Neuronal stem cell (in vitro differentiated cells): ENCODE results near the gene PLCXD1.

ENCODE experiments used
- DNase-seq: peaks from one replicate; pipeline ENCODE4 v3.0.0-alpha.2; 2013; ENCODE audit warnings: low spot score
- H2AFZ ChIP-seq: one replicate; pipeline ENCODE4 v1.6.1; 2013; ENCODE audit warnings: mild to moderate bottlenecking, low read length, inconsistent platforms
- H2AK5ac ChIP-seq: 2 replicates; pipeline ENCODE4 v1.6.1; 2013; ENCODE audit warnings: low read depth, mild to moderate bottlenecking, inconsistent platforms, low read length, moderate library complexity, mixed read lengths
- H2BK120ac ChIP-seq: 2 replicates; pipeline ENCODE4 v1.6.1; 2013; ENCODE audit warnings: low read depth, mild to moderate bottlenecking, inconsistent platforms, low read length, moderate library complexity, mixed read lengths
- H2BK12ac ChIP-seq: one replicate; pipeline ENCODE4 v1.6.1; 2013; ENCODE audit warnings: low read length, inconsistent platforms
- H2BK15ac ChIP-seq: 2 replicates; pipeline ENCODE4 v1.6.1; 2013; ENCODE audit warnings: mild to moderate bottlenecking, low read length, inconsistent platforms, mixed read lengths
- H2BK5ac ChIP-seq: one replicate; pipeline ENCODE4 v1.6.1; 2013; ENCODE audit warnings: inconsistent platforms, mild to moderate bottlenecking, low read length, moderate library complexity
- H3K14ac ChIP-seq: one replicate; pipeline ENCODE4 v1.6.1; 2013; ENCODE audit warnings: low read length, inconsistent platforms
- H3K18ac ChIP-seq: 2 replicates; pipeline ENCODE4 v1.6.1; 2013; ENCODE audit warnings: low read length, inconsistent platforms
- H3K23ac ChIP-seq: 2 replicates; pipeline ENCODE4 v1.6.1; 2013; ENCODE audit warnings: low read depth, mild to moderate bottlenecking, mixed read lengths, low read length, inconsistent platforms; ENCODE audit not compliant: poor library complexity
- H3K27ac ChIP-seq: replicated peaks from 3 replicates; pipeline ENCODE4 v1.5.1; 2013; ENCODE audit warnings: low read length, inconsistent platforms
- H3K27me3 ChIP-seq, 3 experiments: 2 replicates each; pipeline ENCODE4 v1.6.1; 2013; ENCODE audit warnings: low read length in 3 of 3, mild to moderate bottlenecking in 2 of 3, inconsistent platforms in 1 of 3, low read depth in 1 of 3, mixed read lengths in 1 of 3, moderate library complexity in 1 of 3; ENCODE audit not compliant: control insufficient read depth in 3 of 3, insufficient read depth in 3 of 3
- H3K36me3 ChIP-seq, 2 donors: replicated peaks in 1 of 2; 2 replicates each; pipeline ENCODE4 v1.6.1; 2013; ENCODE audit warnings: low read length in 2 of 2; ENCODE audit not compliant: control insufficient read depth in 2 of 2, insufficient read depth in 2 of 2
- H3K4ac ChIP-seq: 2 replicates; pipeline ENCODE4 v1.6.1; 2013; ENCODE audit warnings: inconsistent platforms, mild to moderate bottlenecking, low read length, moderate library complexity
- H3K4me1 ChIP-seq, 2 donors: 1 replicate in 1 of 2; 2 replicates in 1 of 2; pipeline ENCODE4 v1.6.1; 2013; ENCODE audit warnings: low read length in 2 of 2, low read depth in 1 of 2; ENCODE audit not compliant: control insufficient read depth in 2 of 2, insufficient read depth in 1 of 2
- H3K4me2 ChIP-seq: one replicate; pipeline ENCODE4 v1.6.1; 2013; ENCODE audit warnings: mild to moderate bottlenecking, low read length, inconsistent platforms; ENCODE audit not compliant: insufficient read depth, poor library complexity, severe bottlenecking
- H3K4me3 ChIP-seq, 2 donors: 2 replicates each; pipeline ENCODE4 v1.5.1; 2013; ENCODE audit warnings: low read length in 2 of 2, mild to moderate bottlenecking in 2 of 2, inconsistent platforms in 1 of 2, moderate library complexity in 1 of 2
- H3K79me1 ChIP-seq: one replicate; pipeline ENCODE4 v1.6.1; 2013; ENCODE audit warnings: low read depth, mild to moderate bottlenecking, inconsistent platforms, low read length, moderate library complexity
- H3K9ac ChIP-seq: one replicate; pipeline ENCODE4 v1.6.1; 2013; ENCODE audit warnings: mild to moderate bottlenecking, low read depth, low read length, inconsistent platforms; ENCODE audit not compliant: poor library complexity
- H3K9me3 ChIP-seq, 2 donors: replicated peaks in 1 of 2; 2 replicates each; pipeline versions ENCODE3 to v1.6.1; 2013; ENCODE audit warnings: low read length in 2 of 2, mild to moderate bottlenecking in 2 of 2, inconsistent platforms in 1 of 2, low read depth in 1 of 2, mixed read lengths in 1 of 2, moderate library complexity in 1 of 2; ENCODE audit not compliant: control insufficient read depth in 2 of 2, insufficient read depth in 1 of 2
- H4K8ac ChIP-seq: one replicate; pipeline ENCODE4 v1.6.1; 2013; ENCODE audit warnings: low read depth, mild to moderate bottlenecking, inconsistent platforms, low read length, moderate library complexity
- H4K91ac ChIP-seq: one replicate; pipeline ENCODE4 v1.6.1; 2013; ENCODE audit warnings: low read length, low read depth, mild to moderate bottlenecking, inconsistent platforms; ENCODE audit not compliant: poor library complexity
- WGBS, 2 donors: extraction: QIAGEN DNeasy Blood & Tissue Kit; methylation state at CpG; one replicate each; pipeline ENCODE4 v1.1.7; 2013; ENCODE audit warnings: missing lambda C conversion rate in 2 of 2, mixed read lengths in 1 of 2; ENCODE audit not compliant: insufficient read length in 2 of 2, insufficient replicate concordance in 1 of 2; ENCODE audit errors: extremely low coverage in 2 of 2; 5-methylcytosine and 5-hydroxymethylcytosine counted together

Gene PLCXD1

DNA sequence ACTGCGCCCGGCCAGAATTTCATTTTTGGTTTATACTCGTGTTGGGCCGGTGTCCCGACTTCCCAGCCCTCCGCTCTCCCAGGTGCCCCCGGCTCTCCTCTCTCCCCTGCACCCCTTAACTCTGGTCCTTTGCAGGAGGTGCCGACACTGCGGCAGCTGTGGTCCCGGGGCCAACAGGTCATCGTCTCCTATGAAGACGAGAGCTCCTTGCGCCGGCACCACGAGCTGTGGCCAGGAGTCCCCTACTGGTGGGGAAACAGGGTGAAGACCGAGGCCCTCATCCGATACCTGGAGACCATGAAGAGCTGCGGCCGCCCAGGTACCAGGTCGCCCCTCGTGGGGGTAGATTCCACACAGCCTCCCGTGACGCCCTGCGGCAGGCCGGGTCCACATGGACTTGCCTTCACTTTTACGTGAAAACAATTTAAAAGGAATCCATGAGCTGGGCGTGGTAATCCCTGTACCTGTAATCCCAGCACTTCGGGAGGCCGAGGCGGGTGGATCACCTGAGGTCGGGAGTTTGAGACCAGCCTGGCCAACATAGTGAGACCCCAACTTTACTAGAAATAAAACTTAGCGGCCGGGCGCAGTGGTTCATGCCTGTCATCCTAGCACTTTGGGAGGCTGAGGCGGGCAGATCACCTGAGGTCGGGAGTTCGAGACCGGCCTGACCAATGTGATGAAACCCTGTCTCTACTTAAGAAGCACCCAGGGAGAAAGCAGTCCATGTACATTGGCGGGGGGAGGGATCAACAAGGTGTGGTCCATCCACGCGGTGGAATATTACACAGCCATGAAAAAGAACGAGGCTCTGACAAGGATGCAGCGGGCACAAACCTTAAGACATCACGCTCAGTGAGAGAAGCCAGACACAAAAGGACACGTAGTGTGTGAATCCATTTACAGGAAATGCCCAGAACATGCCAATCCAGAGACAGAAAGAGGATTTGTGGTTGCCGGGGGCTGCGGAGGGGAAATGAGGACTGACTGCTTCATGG lies 12.0 kb downstream of the PLCXD1 start:
- H3K36me3 ChIP-seq: peaks cover 45 to 74% of the 10 kb centered on the region in 2 donors
- no CpG with 5 or more reads among the region's 47 CpGs for WGBS, 2 donors

GRCh38 chrX:295136-295535 lies 14.0 kb downstream of the PLCXD1 start:
- Histone ChIP-seq H2BK120ac (no peak overlapping the region), H3K79me1 (no peaks in the 10 kb centered on the region), H4K8ac (no peak overlapping the region), H2BK5ac (no peak overlapping the region), H2AFZ (no peak overlapping the region), H3K4me2 (no peak overlapping the region), H3K18ac (no peak overlapping the region), H2BK15ac (no peak overlapping the region), H3K36me3 (peaks cover 45 to 72% of the 10 kb centered on the region in 2 donors), H3K4me3 (no peak overlapping the region), H3K9ac (no peak overlapping the region), H3K23ac (no peak overlapping the region), H3K4ac (no peak overlapping the region), H4K91ac (no peak overlapping the region), H3K9me3 (peaks cover 10 to 21% of the 10 kb centered on the region in 2 donors), H3K27ac (no peak overlapping the region), H2BK12ac (no peak overlapping the region), H3K4me1 (no peaks in the 10 kb centered on the region), H2AK5ac (no peak overlapping the region), H3K27me3 (no peaks in the 10 kb centered on the region), H3K14ac (no peak overlapping the region)
- WGBS, 2 donors: no CpG with 5 or more reads among the region's 21 CpGs
- DNase-seq: no peak

More for the DNA sequence above, 12.0 kb downstream of the PLCXD1 start:
- no peaks in the 10 kb centered on the region for H3K27me3 ChIP-seq
- H3K4me1 ChIP-seq: no peaks in the 10 kb centered on the region
- no peak overlapping the region for H3K9ac ChIP-seq
- peaks cover 14 to 21% of the 10 kb centered on the region in 2 donors for H3K9me3 ChIP-seq
- no peak overlapping the region for H2BK12ac ChIP-seq
- no peak overlapping the region for H2BK15ac ChIP-seq
- no peak overlapping the region for H2BK120ac ChIP-seq
- no peak overlapping the region for H4K91ac ChIP-seq
- H3K4me2 ChIP-seq: no peak overlapping the region
- peak overlapping the region; percentile 56 for H3K14ac ChIP-seq
- no peak overlapping the region for H2BK5ac ChIP-seq
- H3K27ac ChIP-seq: no peak overlapping the region
- H3K18ac ChIP-seq: peak overlapping the region; percentile 17
- no peak overlapping the region for H3K23ac ChIP-seq
- DNase-seq: no peak
- no peak overlapping the region for H3K4ac ChIP-seq
- no peak overlapping the region for H2AFZ ChIP-seq
- H4K8ac ChIP-seq: peak overlapping the region; percentile 3
- peak overlapping the region in 1 of 2 donors; percentile 29 for H3K4me3 ChIP-seq
- H3K79me1 ChIP-seq: peaks cover 5% of the 10 kb centered on the region
- no peak overlapping the region for H2AK5ac ChIP-seq

DNA sequence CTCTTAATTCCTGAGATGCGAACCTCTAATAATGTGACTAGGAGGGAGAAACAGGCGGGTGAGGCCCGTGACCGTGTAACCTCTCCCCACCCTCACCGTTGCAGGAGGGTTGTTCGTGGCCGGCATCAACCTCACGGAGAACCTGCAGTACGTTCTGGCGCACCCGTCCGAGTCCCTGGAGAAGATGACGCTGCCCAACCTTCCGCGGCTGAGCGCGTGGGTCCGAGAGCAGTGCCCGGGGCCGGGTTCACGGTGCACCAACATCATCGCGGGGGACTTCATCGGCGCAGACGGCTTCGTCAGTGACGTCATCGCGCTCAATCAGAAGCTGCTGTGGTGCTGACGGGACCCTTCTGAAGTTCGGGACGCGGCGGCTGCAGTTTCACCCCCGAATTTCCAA lies 17.8 kb downstream of the PLCXD1 start:
- Histone ChIP-seq H2BK12ac (no peak overlapping the region), H3K4me3 (no peak overlapping the region), H2BK15ac (no peak overlapping the region), H3K14ac (no peak overlapping the region), H3K9ac (no peak overlapping the region), H4K8ac (no peak overlapping the region), H4K91ac (peak overlapping the region; percentile 40), H3K18ac (no peak overlapping the region), H2AK5ac (no peak overlapping the region), H3K27me3 (no peaks in the 10 kb centered on the region), H2AFZ (no peak overlapping the region), H3K4me2 (no peak overlapping the region), H3K27ac (no peak overlapping the region), H3K79me1 (no peaks in the 10 kb centered on the region), H3K4me1 (no peaks in the 10 kb centered on the region), H2BK5ac (no peak overlapping the region), H3K9me3 (peaks cover 2 to 7% of the 10 kb centered on the region in 2 donors), H2BK120ac (no peak overlapping the region), H3K23ac (no peak overlapping the region), H3K36me3 (peaks cover 37 to 68% of the 10 kb centered on the region in 2 donors), H3K4ac (no peak overlapping the region)
- DNase-seq: no peak
- WGBS, 2 donors: no CpG with 5 or more reads among the region's 36 CpGs

- WGBS, 2 donors: 100% methylated on average over 1 of the region's 8 CpGs; no CpG with 5 or more reads in 1 of the 2 donors
- H3K4me1 ChIP-seq: no peaks in the 10 kb centered on the region
Observed at GRCh38 chrX:300334-300733, 19.2 kb downstream of the PLCXD1 start.

More at GRCh38 chrX:300334-300733, 19.2 kb downstream of the PLCXD1 start:
- H3K4me2 ChIP-seq: no peak overlapping the region
- no peak overlapping the region for H3K4ac ChIP-seq
- no peak overlapping the region for H2BK120ac ChIP-seq
- H2BK5ac ChIP-seq: no peak overlapping the region
- no peak overlapping the region for H3K18ac ChIP-seq
- no peak overlapping the region for H2AFZ ChIP-seq
- no peak overlapping the region for H2BK15ac ChIP-seq
- H3K36me3 ChIP-seq: peaks cover 41 to 68% of the 10 kb centered on the region in 2 donors
- H3K9me3 ChIP-seq: peaks cover 7 to 8% of the 10 kb centered on the region in 2 donors
- no peak overlapping the region for H3K14ac ChIP-seq
- H4K91ac ChIP-seq: no peak overlapping the region
- no peaks in the 10 kb centered on the region for H3K27me3 ChIP-seq
- H3K4me3 ChIP-seq: no peak overlapping the region
- H4K8ac ChIP-seq: no peak overlapping the region
- H3K79me1 ChIP-seq: no peaks in the 10 kb centered on the region
- H3K23ac ChIP-seq: no peak overlapping the region
- H3K9ac ChIP-seq: no peak overlapping the region
- H2BK12ac ChIP-seq: no peak overlapping the region
- no peak overlapping the region for H3K27ac ChIP-seq
- no peak for DNase-seq
- no peak overlapping the region for H2AK5ac ChIP-seq
